A673 (cell line): ENCODE measurements around the gene SFRP2. TPM values are rescaled to one million over a fixed set of nuclear protein-coding genes. Genes with fewer than 3 reads are reported as not detected.

Experiments
- BruUV-seq: library from RNA; stranded (reverse); fragments of 400-500 nt; replicated peaks from 2 replicates; lab custom pipeline; 2021; lab: Mats Ljungman, UMichigan
- CTCF ChIA-PET: fragments of 300-600 bp; sonication (Branson Sonifier 250); formaldehyde crosslinking; loops from one replicate; lab custom pipeline; 2022; ENCODE audit warnings: antibody characterized with exemption; lab: Charles Lee
- POLR2A ChIA-PET: fragments of 300-600 bp; sonication (Branson Sonifier 250); formaldehyde crosslinking; loops from one replicate; lab custom pipeline; 2022; ENCODE audit warnings: antibody characterized with exemption; ENCODE audit not compliant: low non-redundant PET; lab: Charles Lee
- DNase-seq: peaks from one replicate; pipeline ENCODE4 v3.0.0-alpha.2; 2015; ENCODE audit warnings: low spot score
- H3K27ac ChIP-seq: fragments of 200-600 bp; sonication (generic); 2 replicates; pipeline ENCODE4 v1.5.1; 2016; ENCODE audit warnings: mixed run types, low read depth, mild to moderate bottlenecking, mixed read lengths, antibody characterized with exemption, low read length; ENCODE audit not compliant: poor library complexity, severe bottlenecking
- H3K27me3 ChIP-seq: fragments of 200-600 bp; sonication (generic); replicated peaks from 2 replicates; pipeline ENCODE4 v1.6.1; 2017; ENCODE audit warnings: mixed run types, low read depth, mild to moderate bottlenecking, mixed read lengths, antibody characterized with exemption, low read length; ENCODE audit not compliant: insufficient read depth, poor library complexity
- H3K36me3 ChIP-seq: fragments of 200-600 bp; sonication (generic); 2 replicates; pipeline ENCODE4 v1.6.1; 2016; ENCODE audit warnings: mixed run types, mild to moderate bottlenecking, mixed read lengths, antibody characterized with exemption, low read length; ENCODE audit not compliant: insufficient read depth, poor library complexity, severe bottlenecking
- H3K4me1 ChIP-seq: fragments of 200-600 bp; sonication (generic); 2 replicates; pipeline ENCODE4 v1.6.1; 2017; ENCODE audit warnings: mixed run types, mild to moderate bottlenecking, mixed read lengths, antibody characterized with exemption, low read length; ENCODE audit not compliant: insufficient read depth, poor library complexity, severe bottlenecking
- H3K4me3 ChIP-seq: fragments of 200-600 bp; sonication (generic); 2 replicates; pipeline ENCODE4 v1.5.1; 2016; ENCODE audit warnings: low read depth, mixed run types, mild to moderate bottlenecking, mixed read lengths, low read length; ENCODE audit not compliant: poor library complexity, severe bottlenecking
- H3K9me3 ChIP-seq: fragments of 200-600 bp; sonication (generic); 2 replicates; pipeline ENCODE4 v1.6.1; 2016; ENCODE audit warnings: mixed run types, low read depth, mild to moderate bottlenecking, mixed read lengths, antibody characterized with exemption, low read length; ENCODE audit not compliant: poor library complexity, severe bottlenecking
- EZH2 ChIP-seq: fragments of 200-600 bp; sonication (generic); IDR thresholded peaks from 2 replicates; pipeline ENCODE4 v1.6.1; 2017; ENCODE audit warnings: borderline replicate concordance, low read depth, mild to moderate bottlenecking, mixed read lengths, antibody characterized with exemption, low read length; ENCODE audit not compliant: poor library complexity, severe bottlenecking
- intact Hi-C: fragments of 100-400 bp; cut with micrococcal nuclease; formaldehyde crosslinking; loops from one replicate; pipeline ENCODE4 v1.10.0; 2022; ENCODE audit not compliant: unreplicated experiment
- total RNA-seq: library from RNA; stranded (reverse); gene quantifications from 2 replicates; pipeline ENCODE4 v1.2.3, GENCODE V29; 2021
- TF ChIP-seq, protein P1 (sequence below): fragments of 300-800, 200-600 bp; sonication (generic); conservative IDR thresholded peaks from 2 replicates; pipeline ENCODE4 v1.5.1; 2017; ENCODE audit warnings: low read depth, mild to moderate bottlenecking, antibody characterized with exemption, low read length, moderate library complexity, mixed read lengths

SFRP2 gene
- total RNA-seq, 1 experiment from 2014 or later: 1.4 TPM

DNA sequence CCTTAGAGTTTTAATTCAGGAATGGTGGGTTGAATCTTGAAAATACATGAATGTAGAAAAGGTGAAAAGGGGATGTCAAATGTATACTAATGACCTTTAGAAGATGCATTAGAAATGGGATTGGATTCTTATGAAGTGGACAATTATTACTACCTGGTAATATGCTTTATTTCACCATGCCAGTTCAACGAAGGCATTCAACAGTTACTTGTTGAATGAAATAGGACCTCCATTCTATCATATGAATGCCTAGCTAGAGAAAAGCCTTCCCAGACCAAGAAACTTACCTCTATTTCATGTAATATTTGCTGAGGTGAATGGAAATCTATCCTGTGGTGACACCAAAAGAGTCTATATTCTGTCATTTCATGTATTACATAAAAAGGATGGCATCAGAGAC is 34.6 kb upstream of the SFRP2 start:
- DNase-seq: no peak
- POLR2A ChIA-PET: interaction anchor here (0.5 kb wide), 1 partner anchor 944 kb away, joined by 3 read pairs; no protein-coding TSS in a partner anchor
- no peaks in the 10 kb centered on the region for H3K4me1 ChIP-seq
- H3K27me3 ChIP-seq: peaks cover 8% of the 10 kb centered on the region
- H3K9me3 ChIP-seq: no peaks in the 10 kb centered on the region
- no peaks in the 10 kb centered on the region for H3K36me3 ChIP-seq
- no peak overlapping the region for H3K4me3 ChIP-seq
- H3K27ac ChIP-seq: no peak overlapping the region
- no TSS peak for BruUV-seq
- intact Hi-C loops: no loop called here
- TF ChIP-seq EZH2: no peak
- TF ChIP-seq, protein P1, sequence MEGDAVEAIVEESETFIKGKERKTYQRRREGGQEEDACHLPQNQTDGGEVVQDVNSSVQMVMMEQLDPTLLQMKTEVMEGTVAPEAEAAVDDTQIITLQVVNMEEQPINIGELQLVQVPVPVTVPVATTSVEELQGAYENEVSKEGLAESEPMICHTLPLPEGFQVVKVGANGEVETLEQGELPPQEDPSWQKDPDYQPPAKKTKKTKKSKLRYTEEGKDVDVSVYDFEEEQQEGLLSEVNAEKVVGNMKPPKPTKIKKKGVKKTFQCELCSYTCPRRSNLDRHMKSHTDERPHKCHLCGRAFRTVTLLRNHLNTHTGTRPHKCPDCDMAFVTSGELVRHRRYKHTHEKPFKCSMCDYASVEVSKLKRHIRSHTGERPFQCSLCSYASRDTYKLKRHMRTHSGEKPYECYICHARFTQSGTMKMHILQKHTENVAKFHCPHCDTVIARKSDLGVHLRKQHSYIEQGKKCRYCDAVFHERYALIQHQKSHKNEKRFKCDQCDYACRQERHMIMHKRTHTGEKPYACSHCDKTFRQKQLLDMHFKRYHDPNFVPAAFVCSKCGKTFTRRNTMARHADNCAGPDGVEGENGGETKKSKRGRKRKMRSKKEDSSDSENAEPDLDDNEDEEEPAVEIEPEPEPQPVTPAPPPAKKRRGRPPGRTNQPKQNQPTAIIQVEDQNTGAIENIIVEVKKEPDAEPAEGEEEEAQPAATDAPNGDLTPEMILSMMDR: no peak
- CTCF ChIA-PET: no interaction called here

DNA sequence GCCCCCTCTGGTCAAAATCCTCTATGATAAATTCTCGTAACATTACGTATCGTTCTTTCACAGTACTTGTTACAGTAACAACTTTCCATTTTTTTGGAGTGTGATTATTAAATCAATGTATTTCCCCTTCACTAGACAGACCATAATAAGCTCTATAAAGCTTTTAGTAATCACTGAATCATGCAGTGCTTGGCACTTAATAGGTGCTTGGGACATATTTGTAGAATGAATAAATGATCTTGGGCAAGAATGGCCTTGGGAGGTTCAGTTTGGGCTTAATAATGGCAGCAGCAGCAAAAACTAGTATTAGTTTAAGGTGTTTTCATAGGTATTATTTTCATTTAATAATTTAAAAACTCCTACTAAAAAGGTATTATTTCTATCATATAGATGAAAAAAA is 33.4 kb upstream of the SFRP2 start:
- ChIA-PET CTCF (no interaction called here), POLR2A (no interaction called here)
- Histone ChIP-seq H3K4me1 (no peaks in the 10 kb centered on the region), H3K4me3 (no peak overlapping the region), H3K27ac (no peak overlapping the region), H3K27me3 (peaks cover 8% of the 10 kb centered on the region), H3K9me3 (no peaks in the 10 kb centered on the region), H3K36me3 (no peaks in the 10 kb centered on the region)
- intact Hi-C loops: no loop called here
- DNase-seq: no peak
- BruUV-seq: no TSS peak
- TF ChIP-seq EZH2: no peak
- TF ChIP-seq, protein P1: no peak

DNA sequence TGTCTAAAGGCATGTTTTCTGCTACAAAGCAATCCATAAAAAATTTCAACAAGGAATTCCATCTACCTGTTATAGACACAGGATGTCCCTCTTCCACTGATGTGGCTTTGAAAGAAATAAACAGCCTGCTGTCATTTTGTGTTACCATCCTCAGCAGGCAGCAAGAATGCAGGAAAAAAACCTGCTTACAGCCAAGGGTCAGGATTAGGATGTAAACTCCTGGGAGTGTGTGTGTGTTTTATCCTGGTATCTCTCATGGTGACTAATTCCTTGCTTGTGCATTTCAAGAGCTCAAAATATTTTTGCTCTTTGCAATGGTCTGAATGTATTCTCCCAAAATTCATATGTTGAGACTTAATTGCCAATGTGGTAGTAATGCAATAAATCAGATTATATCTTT is 28.6 kb upstream of the SFRP2 start:
- no peak overlapping the region for H3K4me3 ChIP-seq
- no peak for DNase-seq
- H3K36me3 ChIP-seq: no peaks in the 10 kb centered on the region
- ChIA-PET POLR2A (no interaction called here), CTCF (no interaction called here)
- no peaks in the 10 kb centered on the region for H3K9me3 ChIP-seq
- intact Hi-C loops: no loop called here
- no TSS peak for BruUV-seq
- H3K27ac ChIP-seq: no peak overlapping the region
- no peaks in the 10 kb centered on the region for H3K4me1 ChIP-seq
- no peaks in the 10 kb centered on the region for H3K27me3 ChIP-seq
- TF ChIP-seq EZH2: no peak
- TF ChIP-seq, protein P1: no peak
